Small intestine (tissue), 7 donors: ENCODE results near the gene SEC22C. TPM values are rescaled to one million over a fixed set of nuclear protein-coding genes. Genes with fewer than 3 reads are reported as not detected.
"Not testable (repeated sequence)": the region's sequence is repeated elsewhere in the genome, so short reads cannot be mapped to it uniquely, and the experiment has no call there.

Source experiments
- DNase-seq, 2 donors: peaks; one replicate each; pipeline versions ENCODE4 v3.0.0 to v3.0.0-alpha.2; 2013
- FAIRE-seq: peaks from 2 replicates; lab custom pipeline; 2012; peaks lifted over from hg19 to GRCh38; lab: Jason Lieb, UNC
- H3K27ac ChIP-seq, 3 donors: one replicate each; pipeline ENCODE4 v1.5.1; 2013; ENCODE audit warnings: low read length in 2 of 3, mild to moderate bottlenecking in 2 of 3, control low read depth in 1 of 3, inconsistent platforms in 1 of 3, low read depth in 1 of 3, moderate library complexity in 1 of 3
- H3K27me3 ChIP-seq, 3 donors: one replicate each; pipeline ENCODE4 v1.6.1; 2013; ENCODE audit warnings: low read length in 3 of 3, inconsistent platforms in 1 of 3; ENCODE audit not compliant: control insufficient read depth in 3 of 3, insufficient read depth in 3 of 3
- H3K36me3 ChIP-seq, 3 donors: one replicate each; pipeline ENCODE4 v1.6.1; 2013; ENCODE audit warnings: low read length in 3 of 3, inconsistent platforms in 1 of 3, low read depth in 1 of 3, mild to moderate bottlenecking in 1 of 3, moderate library complexity in 1 of 3; ENCODE audit not compliant: control insufficient read depth in 3 of 3, insufficient read depth in 2 of 3
- H3K4me1 ChIP-seq, 3 donors: one replicate each; pipeline ENCODE4 v1.6.1; 2013; ENCODE audit warnings: low read length in 2 of 3, inconsistent platforms in 1 of 3, low read depth in 1 of 3, mild to moderate bottlenecking in 1 of 3, moderate library complexity in 1 of 3; ENCODE audit not compliant: control insufficient read depth in 3 of 3, insufficient read depth in 2 of 3
- H3K4me3 ChIP-seq, 3 donors: one replicate each; pipeline ENCODE4 v1.5.1; 2013; ENCODE audit warnings: low read length in 3 of 3, control low read depth in 1 of 3, inconsistent platforms in 1 of 3, low read depth in 1 of 3, mild to moderate bottlenecking in 1 of 3, moderate library complexity in 1 of 3
- H3K9me3 ChIP-seq, 2 donors: one replicate each; pipeline ENCODE4 v1.6.1; 2013; ENCODE audit warnings: low read depth in 1 of 2, low read length in 1 of 2; ENCODE audit not compliant: control insufficient read depth in 2 of 2, insufficient read depth in 1 of 2
- WGBS, 3 donors: extraction: QIAGEN DNeasy Blood & Tissue Kit; methylation state at CpG; one replicate each; pipeline ENCODE4 v1.1.7; 2013; 5-methylcytosine and 5-hydroxymethylcytosine counted together
- polyA plus RNA-seq, 4 donors: library from polyadenylated mRNA; stranded (reverse) in 3 of 4; unstranded in 1 of 4; fragments of 200-250 nt in 3 of 4; fragments of 120-200 nt in 1 of 4; gene quantifications; one replicate each; pipeline versions ENCODE4 v1.2.1 to v1.2.3, GENCODE V29; 2013
- donor health status: healthy with polysubstance abuse.
- donor health status: control.
- donor health status: control.
- donor health status: Bipolar disorder and iron deficiency.
- donor health status: healthy.

The SEC22C gene
- polyA plus RNA-seq, 4 donors = 24.1 to 49.9 (median 39.5) TPM

DNA sequence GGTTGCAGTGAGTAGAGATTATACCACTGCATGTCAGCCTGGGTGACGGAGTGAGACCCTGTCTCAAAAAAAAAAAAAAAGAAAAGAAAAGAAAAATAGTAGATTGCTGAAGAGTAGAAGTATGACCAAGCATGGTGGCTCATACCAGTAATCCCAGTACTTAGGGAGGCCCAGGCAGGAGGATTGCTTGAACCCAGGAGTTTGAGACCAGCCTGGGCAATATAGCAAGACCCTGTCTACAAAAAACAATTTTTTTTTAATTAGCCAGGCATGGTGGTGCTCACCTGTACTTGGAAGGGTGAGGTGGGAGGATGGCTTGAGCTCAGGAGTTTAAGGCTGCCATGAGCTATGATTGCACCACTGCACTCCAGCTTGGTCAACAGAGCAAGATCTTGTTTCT, 21.2 kb upstream of the SEC22C start:
- Histone ChIP-seq H3K4me3 (no peak overlapping the region), H3K36me3 (peaks cover 0 to 17% (median 2%) of the 10 kb centered on the region in 3 donors), H3K27ac (no peak overlapping the region), H3K27me3 (no peaks in the 10 kb centered on the region), H3K4me1 (peaks cover 0 to 7% (median 3%) of the 10 kb centered on the region in 3 donors), H3K9me3 (no peaks in the 10 kb centered on the region)
- WGBS, 3 donors = 94 to 100% (median 100%) methylated on average over 1 of the region's 1 CpG
- FAIRE-seq = no peak
- DNase-seq = no peak

DNA sequence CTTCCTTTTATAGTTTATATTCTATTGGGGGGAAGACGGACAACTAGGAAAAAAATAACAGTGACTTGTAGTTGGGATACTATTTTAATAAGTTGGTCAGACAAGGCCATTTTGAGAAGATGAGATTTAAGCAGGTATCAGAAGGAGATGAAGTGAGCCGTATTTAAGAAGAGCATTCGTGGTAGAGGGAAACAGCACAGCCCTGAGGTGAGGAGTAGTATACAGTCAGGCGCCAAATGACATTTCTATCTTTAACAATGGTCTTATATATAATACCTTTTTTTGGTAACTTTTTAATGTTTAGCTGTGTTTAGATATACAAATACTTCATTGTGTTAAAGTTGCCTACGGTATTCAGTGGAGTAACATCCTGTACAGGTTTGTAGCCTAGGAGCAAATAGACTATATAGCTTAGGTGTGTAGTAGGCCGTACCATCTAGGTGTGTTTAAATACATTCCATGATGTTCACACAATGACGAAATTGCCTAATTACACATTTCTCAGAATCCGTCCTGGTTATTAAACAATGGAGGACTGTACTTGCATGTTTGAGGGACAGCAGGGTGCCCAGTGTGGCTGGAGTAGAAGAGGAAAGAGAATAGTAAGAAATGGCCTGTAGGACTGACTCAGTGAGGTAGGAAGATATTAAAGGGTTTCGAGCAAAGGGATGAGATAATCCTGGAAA, 20.3 kb upstream of the SEC22C start:
- no peaks in the 10 kb centered on the region for H3K27me3 ChIP-seq
- peaks cover 0 to 7% (median 3%) of the 10 kb centered on the region in 3 donors for H3K4me1 ChIP-seq
- peak; percentile 30 to 45 for DNase-seq
- no peaks in the 10 kb centered on the region for H3K9me3 ChIP-seq
- 37 to 47% (median 44%) methylated on average over 9 of the region's 9 CpGs for WGBS, 3 donors
- peak overlapping the region in 2 of 3 donors; percentile 11 to 12 for H3K27ac ChIP-seq
- no peak for FAIRE-seq
- H3K36me3 ChIP-seq = peaks cover 0 to 15% (median 2%) of the 10 kb centered on the region in 3 donors
- H3K4me3 ChIP-seq = peak overlapping the region in 2 of 3 donors; percentile 77 to 95

DNA sequence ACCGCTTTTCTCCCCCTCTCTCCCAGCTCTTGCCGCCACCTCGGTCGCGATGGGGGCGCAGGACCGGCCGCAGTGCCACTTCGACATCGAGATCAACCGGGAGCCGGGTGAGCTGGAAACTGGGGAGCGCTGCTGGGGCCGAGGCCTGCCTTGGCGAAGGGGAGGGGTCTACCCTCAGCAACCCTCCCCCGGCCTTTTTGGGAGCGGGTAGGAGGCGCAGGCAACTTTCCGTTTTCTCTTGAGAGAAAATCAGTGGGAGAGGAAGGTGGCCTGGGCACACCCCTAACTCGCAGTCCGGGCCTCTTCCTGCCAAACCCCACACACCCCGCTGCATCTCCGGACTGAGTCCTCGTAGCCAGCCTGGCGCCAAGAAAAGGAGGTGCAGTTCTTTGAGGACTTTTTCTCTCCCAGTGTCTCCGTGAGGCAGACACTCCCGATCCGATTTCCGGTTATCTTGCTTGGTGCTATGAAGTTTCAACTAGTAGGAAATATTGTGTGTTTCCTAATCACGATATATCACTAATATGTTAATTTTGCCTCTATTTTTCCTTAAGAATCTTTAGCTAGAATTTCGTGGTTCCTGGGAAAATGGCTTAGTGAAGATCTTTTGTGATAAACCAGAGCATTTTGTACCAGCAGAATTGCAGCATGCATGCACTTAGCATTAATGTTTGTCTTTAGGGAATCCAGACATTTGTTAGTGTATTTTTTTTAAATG, 19.4 kb upstream of the SEC22C start:
- peaks cover 0 to 13% (median 2%) of the 10 kb centered on the region in 3 donors for H3K36me3 ChIP-seq
- no peaks in the 10 kb centered on the region for H3K9me3 ChIP-seq
- H3K4me3 ChIP-seq = peak overlapping the region; percentile 77 to 95 (median 85)
- DNase-seq = peak; percentile 70 to 80
- FAIRE-seq = no peak
- peak overlapping the region; percentile 90 to 95 (median 91) for H3K27ac ChIP-seq
- peaks cover 0 to 7% (median 3%) of the 10 kb centered on the region in 3 donors for H3K4me1 ChIP-seq
- no peaks in the 10 kb centered on the region for H3K27me3 ChIP-seq
- 0 to 1% (median 0%) methylated on average over 29 to 31 of the region's 31 CpGs for WGBS, 3 donors

DNA sequence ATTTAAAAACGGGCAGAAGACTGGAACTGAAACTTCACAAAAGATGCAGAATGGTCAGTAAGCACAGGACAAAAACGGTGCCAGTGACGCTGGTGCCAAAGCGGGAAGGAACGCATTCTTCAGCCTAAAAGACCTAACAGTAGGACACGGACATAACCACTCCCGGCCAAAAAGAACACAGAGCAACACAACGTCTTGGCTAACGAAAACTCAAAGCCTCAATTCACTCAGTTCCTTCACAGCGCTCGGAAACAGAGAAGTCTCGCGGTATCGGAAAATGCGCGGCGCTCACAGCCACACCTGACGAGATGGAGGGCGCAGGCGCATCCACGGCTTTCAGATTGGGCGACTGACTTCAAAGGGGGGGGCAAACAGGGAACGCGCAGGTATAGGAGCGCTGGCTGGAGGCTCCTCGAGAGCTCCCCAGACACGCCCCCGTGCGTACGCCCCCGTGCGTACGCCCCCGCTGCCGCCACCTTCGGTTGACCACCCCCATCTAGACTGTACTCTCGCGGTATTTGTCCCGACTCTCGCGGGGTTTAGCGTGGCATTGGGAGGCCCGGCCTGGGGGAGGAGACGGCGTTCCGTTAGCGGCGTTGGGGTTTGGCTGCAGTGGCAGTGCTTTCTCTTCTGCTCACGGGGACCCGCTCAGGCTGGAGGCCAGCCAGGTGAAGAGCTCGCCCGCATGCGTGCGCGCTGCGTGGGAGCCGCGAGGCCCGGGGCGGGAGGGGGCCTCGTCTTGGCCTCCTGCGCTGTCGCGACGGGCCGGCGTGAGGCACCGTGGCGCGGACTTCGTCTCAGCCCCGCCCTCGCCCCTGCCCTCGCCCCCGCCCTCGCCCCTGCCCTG, 18.6 kb upstream of the SEC22C start, which contains the start of gene NKTR:
TSS of gene NKTR (plus strand) at position 576 of the 847 bp plus-strand sequence. CDS start 321 bp downstream, outside the sequence.
- FAIRE-seq = no peak
- DNase-seq = peak; percentile 100
- Histone ChIP-seq H3K9me3 (no peaks in the 10 kb centered on the region), H3K36me3 (peaks cover 0 to 13% (median 5%) of the 10 kb centered on the region in 3 donors), H3K27ac (peak within 1 kb of the TSS; percentile 90 to 95 (median 91)), H3K27me3 (no peaks in the 10 kb centered on the region), H3K4me1 (peaks cover 0 to 7% (median 3%) of the 10 kb centered on the region in 3 donors), H3K4me3 (peak within 1 kb of the TSS; percentile 77 to 95 (median 85))
- 0% methylated on average over 49 to 76 of the region's 76 CpGs for whole genome bisulfite sequencing, 3 donors

DNA sequence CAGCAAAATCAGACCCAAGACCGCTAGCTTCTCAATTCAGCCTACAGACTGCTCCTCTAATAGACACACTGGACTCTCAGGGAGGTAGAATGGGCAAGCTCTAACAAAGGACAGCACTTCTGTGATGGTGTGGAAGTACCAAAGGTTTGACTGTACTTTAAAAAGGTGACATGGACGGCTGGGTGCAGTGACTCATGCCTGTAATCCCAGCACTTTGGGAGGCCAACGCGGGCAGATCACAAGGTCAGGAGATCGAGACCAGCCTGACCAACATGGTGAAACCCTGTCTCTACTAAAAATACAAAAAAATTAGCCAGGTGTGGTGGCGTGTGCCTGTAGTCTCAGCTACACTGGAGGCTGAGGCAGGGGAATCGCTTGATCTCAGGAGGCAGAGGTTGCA, 15.3 kb upstream of the SEC22C start:
- not testable (repeated sequence) for H3K9me3 ChIP-seq, H3K27me3 ChIP-seq, H3K36me3 ChIP-seq, H3K27ac ChIP-seq, H3K4me1 ChIP-seq, FAIRE-seq, H3K4me3 ChIP-seq, DNase-seq
- WGBS, 3 donors = 94 to 99% (median 97%) methylated on average over 7 of the region's 7 CpGs

DNA sequence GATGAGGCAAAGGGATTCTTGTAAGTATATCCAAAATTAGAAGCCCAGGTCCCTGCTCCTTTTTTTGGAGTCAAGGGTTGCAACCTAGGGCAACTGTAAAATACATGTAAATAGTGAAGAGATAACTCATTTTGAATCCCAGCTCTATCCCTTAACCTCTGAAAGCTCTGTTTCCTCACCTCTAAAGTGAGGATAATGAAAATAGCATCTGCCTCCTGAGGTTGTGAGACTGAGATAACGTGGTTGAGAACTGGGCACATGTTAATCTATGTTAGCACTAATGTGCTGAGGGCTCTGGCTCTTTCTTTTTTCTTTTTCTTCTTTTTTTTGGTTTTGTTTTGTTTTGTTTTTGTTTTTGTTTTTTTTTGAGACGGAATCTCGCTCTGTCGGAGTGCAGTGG, 13.9 kb upstream of the SEC22C start:
- Histone ChIP-seq H3K27ac (no peak overlapping the region), H3K27me3 (no peaks in the 10 kb centered on the region), H3K9me3 (no peaks in the 10 kb centered on the region), H3K36me3 (peaks cover 3 to 8% (median 3%) of the 10 kb centered on the region in 3 donors), H3K4me1 (peaks cover 0 to 7% (median 7%) of the 10 kb centered on the region in 3 donors), H3K4me3 (no peak overlapping the region)
- 84 to 98% (median 96%) methylated on average over 4 of the region's 4 CpGs for WGBS, 3 donors
- DNase-seq (no peak), FAIRE-seq (no peak)

DNA sequence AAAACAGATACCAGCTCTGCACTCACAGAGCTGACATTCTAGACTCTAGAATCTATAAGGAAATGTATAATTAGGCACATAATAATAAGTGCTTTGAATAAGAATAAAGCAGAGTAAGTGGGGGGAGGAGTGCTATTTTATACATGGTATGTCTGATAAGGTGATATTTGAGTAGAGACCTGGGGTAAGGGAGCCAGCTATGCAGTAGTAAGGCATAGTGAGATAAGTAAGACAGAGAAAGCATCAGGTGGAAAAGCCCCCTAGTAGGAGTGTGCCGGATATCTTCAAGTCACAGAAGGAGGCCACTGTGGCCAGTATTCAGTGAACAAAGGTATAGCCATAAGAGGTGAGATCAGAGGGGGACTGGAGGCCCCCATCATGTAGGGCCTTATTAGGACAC, 11.9 kb upstream of the SEC22C start:
- peaks cover 3 to 8% (median 3%) of the 10 kb centered on the region in 3 donors for H3K36me3 ChIP-seq
- no peak for FAIRE-seq
- no peak for DNase-seq
- H3K4me1 ChIP-seq = peaks cover 0 to 12% (median 7%) of the 10 kb centered on the region in 3 donors
- H3K4me3 ChIP-seq = no peak overlapping the region
- H3K9me3 ChIP-seq = no peaks in the 10 kb centered on the region
- WGBS, 3 donors = 89 to 100% (median 98%) methylated on average over 1 of the region's 1 CpG
- peak overlapping the region in 1 of 3 donors; percentile 47 for H3K27ac ChIP-seq
- no peaks in the 10 kb centered on the region for H3K27me3 ChIP-seq

DNA sequence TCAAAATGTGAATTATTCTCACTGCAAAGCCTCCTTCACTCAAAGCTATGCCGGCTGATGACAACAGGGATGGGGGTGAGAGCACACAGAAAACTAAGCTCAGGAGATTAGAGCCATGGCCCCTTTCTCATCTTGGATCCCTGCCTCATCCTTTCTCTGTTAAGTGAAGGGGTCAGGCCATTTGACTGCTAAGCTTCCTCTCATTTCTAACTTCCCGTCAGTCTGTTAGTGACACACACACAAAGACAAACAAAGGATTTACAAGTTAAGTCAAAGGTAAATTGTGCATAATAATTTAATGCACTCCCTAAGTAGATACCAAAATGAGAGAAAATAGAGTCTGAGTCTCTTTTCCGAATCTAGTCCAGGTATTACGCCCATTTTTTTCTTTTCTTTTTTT, 10.0 kb upstream of the SEC22C start:
- WGBS, 3 donors = 64 to 75% (median 67%) methylated on average over 4 of the region's 4 CpGs
- H3K9me3 ChIP-seq = no peaks in the 10 kb centered on the region
- DNase-seq (peak in 1 of 2 donors; percentile 40), FAIRE-seq (no peak)
- H3K27me3 ChIP-seq = no peaks in the 10 kb centered on the region
- H3K4me3 ChIP-seq = peak overlapping the region in 2 of 3 donors; percentile 66 to 89
- H3K27ac ChIP-seq = peak overlapping the region in 2 of 3 donors; percentile 80 to 88
- peaks cover 3 to 6% (median 3%) of the 10 kb centered on the region in 3 donors for H3K36me3 ChIP-seq
- H3K4me1 ChIP-seq = peaks cover 0 to 12% (median 7%) of the 10 kb centered on the region in 3 donors
